NCI-H2227 treated with DMSO at 0.1 percent for 48 hours (cell line): ENCODE data around the gene FAM151A.
"Not testable (repeated sequence)": the region's sequence is repeated elsewhere in the genome, so short reads cannot be mapped to it uniquely, and the experiment has no call there.

ENCODE experiments used
- DNase-seq: peaks from one replicate; lab custom pipeline; 2025; lab: John Stamatoyannopoulos, UW

Gene FAM151A

DNA sequence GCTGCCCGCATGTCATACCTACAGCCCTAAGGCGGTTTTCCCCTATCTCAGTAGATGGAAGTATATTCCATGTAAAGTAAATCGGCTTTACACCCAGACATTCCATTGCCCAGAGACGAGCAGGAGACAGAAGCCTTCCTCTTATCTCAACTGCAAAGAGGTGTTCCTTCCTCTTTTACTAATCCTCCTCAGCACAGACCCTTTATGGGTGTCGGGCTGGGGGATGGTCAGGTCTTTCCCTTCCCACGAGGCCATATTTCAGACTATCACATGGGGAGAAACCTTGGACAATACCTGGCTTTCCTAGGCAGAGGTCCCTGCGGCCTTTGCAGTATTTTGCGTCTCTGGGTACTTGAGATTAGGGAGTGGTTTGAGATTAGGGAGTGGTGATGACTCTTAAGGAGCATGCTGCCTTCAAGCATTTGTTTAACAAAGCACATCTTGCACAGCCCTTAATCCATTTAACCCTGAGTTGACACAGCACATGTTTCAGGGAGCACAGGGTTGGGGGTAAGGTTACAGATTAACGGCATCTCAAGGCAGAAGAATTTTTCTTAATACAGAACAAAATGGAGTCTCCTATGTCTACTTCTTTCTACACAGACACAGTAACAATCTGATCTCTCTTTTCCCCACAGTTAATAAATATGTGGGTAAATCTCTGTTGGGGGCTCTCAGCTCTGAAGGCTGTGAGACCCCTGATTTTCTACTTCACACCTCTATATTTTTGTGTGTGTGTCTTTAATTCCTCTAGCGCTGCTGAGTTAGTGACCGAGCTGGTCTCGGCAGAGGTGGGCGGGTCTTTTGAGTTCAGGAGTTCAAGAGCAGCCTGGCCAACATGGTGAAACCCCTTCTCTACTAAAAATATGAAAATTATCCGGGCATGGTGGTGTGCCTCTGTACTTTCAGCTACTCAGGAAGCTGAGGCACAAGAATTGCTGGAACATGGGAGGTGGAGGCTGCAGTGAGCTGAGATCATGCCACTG is 13.4 kb upstream of the FAM151A start:
- DNase-seq, result not testable (repeated sequence)

DNA sequence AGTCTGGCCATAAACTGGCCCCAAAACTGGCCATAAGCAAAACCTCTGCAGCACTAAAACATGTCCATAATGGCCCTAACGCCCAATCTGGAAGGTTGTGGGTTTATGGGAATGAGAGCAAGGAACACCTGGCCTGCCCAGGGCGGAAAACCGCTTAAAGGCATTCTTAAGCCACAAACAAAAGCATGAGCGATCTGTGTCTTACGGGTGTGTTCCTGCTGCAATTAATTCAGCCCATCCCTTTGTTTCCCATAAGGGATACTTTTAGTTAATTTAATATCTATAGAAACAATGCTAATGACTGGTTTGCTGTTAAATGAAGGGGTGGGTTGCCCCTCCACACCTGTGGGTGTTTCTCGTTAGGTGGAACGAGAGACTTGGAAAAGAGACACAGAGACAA is 12.5 kb upstream of the FAM151A start:
- DNase-seq, result not testable (repeated sequence)

DNA sequence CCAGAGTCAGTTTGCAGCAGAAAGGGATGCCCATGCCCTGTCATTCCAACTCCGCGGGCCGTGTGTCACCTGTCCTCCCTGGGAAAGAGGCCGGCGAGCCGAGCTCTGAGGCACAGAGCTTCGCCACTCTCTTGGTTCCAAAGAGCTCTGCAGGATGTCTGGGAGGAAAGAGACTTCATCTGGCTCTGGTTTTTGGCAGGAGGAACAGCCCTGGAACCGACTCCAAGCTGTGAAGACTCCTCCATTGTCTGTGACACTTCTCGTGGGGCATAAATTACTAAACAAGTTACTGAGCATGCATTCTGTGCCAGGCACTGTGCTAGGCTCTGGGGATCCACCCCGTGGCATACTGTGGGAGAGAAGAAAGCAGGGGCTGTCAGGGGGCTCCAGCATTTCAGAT is 3.9 kb upstream of the FAM151A start:
- DNase-seq, result no peak

DNA sequence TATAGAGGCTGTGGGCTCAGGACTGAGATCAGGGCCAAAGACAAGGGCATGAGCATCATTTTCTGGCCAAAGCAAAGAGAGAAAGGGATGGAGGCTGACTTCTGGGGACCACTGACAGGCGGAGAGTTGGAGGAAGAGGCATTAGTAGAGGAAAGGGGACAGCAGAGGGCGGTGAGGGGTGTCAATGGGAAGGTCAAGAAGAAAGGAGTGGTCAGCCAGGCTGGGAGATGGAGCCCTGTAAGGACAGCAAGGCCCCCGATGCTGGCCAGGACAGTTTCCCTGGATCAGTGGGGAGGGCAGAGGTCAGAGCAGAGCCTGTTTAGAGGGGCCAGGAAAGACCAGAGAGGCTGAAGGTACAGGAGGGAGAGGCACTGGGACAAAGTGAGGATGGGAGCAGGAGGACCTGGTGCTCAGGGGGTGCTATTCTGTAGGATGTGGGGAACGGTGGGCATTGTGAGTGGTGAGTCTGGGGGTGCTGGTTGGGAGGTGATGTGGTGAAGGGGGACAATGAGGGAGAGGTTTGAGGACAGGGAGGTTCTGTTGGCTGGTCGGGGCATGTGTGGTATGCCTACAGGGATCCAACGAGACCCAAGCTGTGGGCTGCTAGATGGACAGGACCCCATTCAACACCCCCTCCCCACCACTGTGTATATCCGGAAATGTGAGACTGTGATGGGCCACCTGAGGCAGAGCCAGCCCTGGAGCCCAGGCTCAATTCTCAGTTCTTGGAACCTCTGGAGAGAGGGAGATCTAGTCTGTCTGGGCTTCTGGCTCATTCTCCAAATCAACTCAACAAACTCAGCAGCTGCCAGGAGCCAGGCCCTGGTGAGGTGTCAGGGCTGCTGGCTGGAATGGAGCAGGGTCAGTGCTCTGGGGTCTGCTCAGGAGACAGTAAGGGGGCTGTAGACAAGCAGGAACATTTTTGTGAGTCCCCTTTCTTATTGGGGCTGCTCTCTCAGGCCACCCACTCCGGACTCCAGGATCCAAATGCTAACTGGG is 1.4 kb upstream of the FAM151A start:
- no peak for DNase-seq

DNA sequence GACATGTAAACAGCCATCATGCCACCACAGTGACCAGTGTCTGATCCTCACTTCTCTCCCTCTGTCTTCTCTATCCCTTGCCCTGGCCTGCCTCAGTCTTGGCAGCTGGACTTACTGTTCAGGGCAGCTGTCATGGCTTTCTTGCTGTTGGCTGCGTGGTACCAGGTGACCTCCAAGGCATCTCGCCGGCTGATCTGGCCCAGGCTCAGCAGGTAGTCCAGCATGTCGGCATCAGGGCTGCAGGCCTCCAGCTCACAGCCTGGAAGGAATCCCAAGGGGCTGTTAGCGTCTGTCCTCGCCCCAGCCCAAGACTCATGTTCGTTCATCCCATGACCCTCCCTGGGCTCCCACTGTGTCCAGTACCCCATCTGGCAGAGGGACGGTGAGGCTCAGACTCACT is 3.6 kb downstream of the FAM151A start:
- no peak for DNase-seq

DNA sequence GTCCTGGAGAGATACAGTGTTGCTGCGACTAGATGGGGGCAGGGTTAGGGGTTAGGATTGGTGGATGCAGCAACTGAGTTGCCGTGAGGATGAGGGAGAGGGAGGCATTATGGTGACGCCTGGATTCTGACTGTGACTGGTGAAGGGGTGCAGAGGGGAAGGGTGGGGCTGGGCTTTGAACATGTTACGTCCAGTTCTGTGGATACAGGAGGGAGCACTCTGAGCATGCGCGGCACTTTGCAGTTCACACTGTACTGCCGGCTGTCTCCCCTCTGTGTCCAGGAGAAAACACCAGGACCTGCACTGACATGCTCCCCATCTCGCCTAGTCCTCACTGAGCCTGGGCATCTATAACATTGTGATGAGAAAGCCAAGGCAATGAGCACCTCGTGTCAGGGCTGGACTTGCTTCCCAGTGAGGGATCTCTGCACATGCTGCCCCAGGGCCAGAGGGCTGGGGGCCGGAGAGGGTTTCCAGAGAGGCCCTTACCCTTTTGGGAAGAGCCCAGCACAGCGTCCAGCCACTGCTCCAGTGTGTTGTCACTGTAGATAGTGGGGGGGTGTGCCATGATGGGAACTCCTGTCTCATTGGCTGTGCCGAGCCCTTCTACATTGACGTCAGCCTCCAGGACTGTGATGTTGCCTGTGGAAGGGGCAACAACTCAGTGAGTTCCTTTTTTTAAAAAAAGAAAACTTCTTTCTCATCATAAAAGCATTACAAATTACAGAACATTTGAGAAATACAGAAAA is 7.6 kb downstream of the FAM151A start:
- no peak for DNase-seq

DNA sequence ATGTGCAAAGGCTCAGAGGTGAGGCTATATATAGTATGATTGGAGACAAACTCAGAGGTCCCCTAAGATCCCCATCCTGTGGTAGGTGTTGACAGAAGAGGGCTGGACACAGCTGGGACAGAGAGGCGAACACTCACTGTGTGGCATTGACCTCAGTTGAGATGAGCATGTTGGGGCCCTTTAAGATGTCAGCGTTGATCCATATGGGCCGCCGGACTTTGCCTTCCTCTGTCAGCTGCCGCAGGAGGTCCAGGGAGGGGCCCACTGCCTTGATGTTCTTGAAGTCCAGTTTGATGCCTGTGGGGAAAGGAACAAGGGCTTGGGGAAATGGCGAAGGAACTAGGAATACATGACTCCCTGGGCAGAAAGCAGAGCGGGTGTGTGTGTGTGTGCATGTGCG is 8.8 kb downstream of the FAM151A start:
- no peak for DNase-seq

DNA sequence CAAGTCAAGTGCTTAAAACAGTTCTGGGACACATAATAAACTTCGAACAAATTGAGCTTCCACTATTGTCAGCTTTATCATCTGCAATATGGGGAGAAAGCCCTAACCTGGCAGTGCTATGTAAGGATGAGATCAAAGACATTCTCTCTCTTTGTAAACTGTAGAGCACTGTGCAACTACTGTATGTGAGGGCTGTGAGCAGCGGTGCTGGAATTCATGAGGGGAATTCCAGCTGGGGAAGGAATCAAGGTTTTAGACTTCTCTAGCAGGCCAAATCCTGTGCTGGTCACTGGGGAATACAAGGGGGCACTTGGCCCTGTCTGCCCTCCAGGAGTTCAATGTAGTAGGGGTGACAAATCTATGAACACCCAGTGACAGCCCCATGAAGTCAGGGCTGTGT is 9.3 kb downstream of the FAM151A start:
- no peak for DNase-seq

DNA sequence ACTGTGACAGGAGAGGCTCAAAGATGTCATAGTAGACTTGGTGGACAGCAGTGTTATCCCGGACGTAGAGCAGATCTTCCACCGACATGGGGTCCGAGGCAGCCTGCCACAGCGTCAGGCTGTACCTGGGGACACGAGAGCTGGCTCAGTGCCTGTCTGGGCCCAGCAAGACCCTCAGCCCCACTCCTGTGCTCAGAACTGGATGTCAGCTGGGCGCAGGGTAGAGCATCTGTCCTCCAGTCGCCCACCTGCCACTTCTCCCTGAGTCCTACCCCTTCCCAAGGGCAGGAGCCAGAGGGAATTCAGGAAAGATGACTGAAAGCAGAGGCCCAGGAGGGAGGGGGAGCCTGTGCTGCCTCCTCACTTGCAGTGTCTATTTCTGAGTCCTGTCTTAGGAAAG is 11.7 kb downstream of the FAM151A start:
- no peak for DNase-seq

DNA sequence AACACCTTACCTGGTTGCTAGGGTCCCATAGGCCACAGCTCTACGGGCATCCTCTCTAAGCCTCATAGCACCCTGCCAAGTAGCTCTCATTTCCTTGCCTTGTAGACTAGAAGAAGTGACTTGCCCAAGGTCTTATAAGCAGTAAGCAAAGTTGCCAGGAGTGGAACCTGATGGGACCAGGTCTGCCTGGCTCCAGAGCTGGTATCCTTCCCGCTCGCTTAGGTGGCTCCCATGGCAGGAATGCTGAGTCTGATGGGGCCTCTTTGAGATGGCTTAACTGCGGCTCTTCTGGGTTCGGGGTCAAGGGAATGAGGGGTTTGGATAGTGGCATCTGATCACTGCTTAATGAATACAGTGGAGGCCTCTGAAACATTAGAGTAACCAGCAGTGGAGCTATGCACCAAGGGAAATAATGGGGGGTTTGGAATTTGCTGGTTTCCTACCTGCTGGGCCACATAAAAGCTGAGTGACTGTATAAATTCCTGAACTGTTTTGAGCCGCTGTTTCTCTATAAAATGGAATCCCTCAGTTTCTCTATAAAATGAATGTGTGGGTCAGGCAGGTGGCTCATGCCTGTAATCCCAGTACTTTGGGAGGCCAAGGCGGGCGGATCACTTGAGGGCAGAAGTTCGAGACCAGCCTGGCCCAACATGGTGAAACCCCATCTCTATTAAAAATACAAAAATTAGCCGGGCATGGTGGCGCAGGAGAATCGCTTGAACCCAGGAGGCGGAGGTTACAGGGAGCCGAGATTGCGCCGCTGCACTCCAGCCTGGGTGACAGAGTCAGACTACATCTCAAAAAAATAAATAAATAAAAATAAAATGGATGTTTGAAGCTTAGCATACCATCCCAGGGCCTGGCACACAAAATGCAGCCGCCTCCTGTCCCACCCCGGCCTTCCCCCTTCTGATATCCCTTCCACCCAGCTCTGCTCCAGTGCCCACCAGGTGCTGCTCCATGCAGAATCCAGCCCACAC is 12.4 kb downstream of the FAM151A start:
- no peak for DNase-seq

DNA sequence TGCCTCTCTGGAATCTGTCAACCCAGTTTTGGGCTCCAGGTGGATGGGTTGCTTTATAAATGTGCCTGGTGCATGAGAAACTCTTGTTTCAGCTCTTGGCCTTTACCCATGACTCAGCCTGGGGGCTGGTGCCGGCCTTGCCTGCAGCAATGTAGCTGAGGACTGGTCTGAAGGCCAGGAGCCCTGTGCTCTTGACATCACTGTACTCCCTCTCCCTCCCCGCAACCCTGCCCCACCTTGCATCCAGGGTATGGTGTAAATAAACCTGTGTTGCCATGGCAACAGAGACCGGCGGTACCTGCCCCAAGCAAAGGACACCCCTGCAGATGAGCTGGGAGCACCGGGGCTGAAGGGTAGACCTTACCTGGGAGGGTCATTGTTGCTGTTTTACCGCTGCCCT is 13.3 kb downstream of the FAM151A start:
- DNase-seq, result no peak

DNA sequence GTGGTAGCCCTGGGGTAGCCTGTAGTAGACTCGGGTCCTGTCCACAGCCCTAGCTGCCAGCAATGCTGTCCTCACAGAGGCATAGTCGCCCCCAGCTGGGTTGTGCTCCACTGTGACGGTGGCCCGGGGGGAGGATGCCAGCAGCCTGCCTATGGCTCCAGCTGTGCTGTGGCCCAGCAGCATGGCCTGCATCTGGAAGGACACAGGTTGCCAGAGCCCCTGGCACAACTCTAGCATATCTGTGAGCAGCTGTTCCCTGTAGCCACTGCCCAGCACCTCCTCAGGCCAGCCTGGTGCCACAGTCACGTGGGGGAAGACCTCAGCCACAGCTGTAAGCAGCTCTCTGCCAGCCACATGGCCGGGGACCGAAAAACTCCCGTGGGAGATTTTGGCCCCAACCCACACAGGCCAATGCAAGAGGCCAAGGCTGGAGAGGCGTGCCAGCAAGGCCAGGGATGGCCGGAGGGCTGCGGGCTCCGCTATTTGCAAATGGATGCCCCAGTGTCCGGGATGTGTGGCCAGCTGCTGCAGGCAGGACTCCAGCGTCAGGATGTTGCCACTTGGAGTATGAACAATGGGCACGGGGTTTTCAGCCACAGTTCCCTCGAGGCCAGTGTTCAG is 13.9 kb downstream of the FAM151A start:
- no peak for DNase-seq

DNA sequence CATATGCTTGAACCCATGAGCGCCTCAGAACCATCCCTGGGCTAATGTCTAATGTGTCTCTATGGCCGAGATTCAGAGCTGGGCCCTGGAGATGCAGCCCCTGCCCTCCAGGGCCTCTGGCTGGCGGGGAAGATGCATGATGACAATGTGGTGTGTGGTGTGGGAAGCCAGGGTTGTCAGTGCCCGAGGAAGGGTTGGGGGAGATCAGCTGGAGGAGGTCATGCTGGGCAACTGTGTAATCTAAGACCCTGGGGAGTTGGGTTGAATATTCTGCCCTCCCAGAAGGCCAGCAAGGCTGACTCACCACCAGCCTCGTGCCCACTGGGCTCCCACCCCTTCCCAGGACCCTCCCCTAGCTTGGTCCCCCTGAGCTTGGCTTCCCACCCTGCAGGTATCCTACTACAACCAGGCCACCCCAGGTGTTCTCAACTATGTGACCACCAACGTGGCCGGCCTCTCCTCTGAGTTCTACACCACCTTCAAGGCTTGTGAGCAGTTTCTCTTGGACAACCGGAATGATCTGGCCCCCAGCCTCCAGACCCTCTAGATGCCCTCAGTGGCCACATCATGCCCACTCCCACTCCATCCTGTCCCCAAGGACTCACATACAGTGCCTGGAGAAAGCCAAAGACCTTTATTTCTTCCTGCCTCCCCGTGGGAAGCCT is 14.6 kb downstream of the FAM151A start:
- no peak for DNase-seq

DNA sequence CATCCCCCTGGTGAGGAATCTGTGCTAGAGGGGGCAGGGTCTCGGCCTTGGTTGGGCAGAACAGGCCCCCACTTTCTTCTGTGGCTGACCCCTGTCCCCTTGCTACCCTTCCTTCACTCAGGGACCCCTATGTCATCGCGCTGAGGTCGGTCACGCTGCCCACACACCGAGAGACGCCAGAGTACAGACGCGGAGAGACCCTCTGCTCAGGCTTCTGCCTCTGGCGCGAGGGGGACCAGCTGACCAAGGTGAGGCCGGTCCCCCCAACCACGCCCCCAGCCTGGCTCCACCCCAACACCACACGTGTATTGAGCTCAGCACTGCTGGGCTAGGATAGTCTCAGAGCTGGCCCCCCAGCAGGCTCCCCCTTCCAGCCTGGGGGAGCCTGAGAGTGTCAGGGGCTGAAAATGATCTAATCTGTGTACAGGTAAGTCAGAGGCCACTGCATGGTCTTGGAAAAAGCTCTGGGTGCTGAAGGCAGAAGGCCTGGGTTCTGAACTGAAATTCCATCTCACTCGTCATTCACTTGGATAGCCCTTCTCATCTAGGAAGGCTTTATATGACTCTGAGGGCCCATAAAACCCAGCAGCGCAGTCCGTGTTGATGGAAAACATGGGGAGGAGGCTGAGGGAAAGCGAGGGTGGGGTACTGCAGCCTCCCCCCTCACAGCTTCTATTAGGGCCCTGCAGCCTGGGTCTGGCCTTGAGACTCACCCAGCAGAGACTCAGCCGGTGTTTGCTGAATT is 15.3 kb downstream of the FAM151A start:
- DNase-seq, result no peak

DNA sequence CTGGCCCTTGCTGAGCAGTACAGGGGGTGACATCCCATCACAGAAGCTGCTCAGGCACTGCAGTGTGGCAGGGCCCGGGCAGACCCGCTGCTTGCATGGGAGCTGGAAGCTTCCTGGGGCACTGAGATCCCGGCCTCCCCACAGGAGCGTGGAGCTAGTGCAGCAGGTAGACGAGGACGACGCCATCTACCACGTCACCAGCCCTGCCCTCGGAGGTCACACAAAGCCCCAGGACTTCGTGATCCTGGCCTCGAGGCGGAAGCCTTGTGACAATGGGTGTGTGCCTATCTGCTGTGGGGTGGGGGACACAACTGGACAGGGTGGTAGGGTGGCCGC is 16.4 kb downstream of the FAM151A start:
- no peak for DNase-seq

DNA sequence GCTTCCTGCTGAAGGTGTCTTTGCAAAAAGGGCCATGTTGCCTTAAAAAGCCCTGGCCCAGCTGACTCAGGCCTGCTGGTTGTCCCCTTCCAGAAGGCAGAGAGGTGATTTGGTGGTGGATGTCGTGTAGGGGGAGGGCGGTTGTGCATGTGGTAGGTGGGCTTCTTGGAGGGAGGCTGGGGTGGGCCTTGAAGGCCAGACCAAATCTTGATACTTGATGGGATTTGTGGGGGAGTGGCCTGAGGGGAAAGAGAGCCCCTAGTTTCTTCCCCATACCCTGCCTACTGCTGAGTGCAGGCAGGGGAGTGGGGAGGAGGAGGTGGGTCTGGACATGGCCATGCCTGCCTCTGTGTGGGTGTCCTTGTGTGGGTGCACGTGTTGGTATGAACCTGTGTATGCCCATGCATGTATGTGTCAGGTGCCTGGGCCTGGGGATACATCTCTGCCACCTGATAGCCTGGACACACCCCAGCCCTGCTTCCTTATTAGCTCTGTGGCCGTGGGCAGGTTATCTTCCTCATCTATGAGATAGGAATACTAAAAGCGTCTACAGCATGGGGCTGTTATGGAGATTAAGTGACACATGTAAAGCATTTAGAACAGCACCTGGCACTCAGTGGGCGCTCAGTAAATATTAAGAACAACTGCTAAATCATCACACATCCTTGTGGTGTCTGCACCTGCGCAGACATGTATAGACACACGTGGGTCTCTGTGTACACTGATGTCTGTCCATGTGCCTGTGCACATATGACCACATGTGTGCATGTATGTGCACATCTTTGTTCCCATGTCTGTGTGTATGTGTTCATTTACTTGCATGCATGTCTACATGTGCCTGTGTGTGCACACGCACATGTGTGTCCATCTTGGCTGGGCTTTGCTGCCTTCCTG is 17.0 kb downstream of the FAM151A start:
- DNase-seq, result no peak

DNA sequence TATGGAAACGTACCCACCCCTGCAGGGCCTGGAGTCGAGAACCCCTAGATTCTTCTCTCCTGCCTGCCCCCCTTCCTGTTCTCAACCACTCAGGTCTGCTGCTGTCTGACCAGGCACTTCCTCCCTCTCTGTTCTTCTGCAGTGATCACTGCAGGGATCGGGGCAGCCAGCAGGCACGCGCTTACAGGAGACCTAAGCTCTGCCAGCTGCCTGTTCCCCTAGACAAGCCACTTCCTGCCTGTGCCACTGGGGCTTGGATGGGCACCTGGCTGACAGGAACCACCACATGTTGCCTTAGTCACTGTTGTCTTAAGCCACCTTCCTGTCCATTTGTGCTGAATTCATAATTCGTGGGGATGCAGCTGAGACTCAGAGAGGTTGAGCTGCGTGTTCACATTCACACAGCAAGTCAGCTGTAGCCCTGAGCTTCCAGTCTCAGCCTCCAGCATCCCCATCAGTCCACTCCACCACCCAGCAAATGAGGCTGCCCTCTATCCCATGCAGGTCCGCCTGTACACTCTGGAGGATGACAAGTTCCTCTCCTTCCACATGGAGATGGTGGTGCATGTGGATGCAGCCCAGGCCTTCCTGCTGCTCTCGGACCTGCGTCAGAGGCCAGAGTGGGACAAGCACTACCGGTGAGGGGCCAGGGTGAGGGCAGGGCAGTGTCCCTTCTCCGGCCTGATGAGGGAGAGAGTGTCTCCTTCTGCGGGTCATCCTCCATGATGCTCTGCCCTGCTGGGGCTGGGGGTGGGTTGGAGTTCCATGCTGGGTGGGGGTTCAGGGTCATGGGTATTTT is 18.6 kb downstream of the FAM151A start:
- DNase-seq, result no peak
